Peyer's patch (tissue), 4 donors: ENCODE measurements around the gene GPR139.

Experiments used
- POLR2A ChIP-seq, 2 donors: fragments of 450-650 bp; IDR thresholded peaks; one replicate each; pipeline ENCODE4 v1.5.1; 2017; ENCODE audit warnings: antibody characterized with exemption in 2 of 2, mild to moderate bottlenecking in 2 of 2, moderate library complexity in 2 of 2
- TF ChIP-seq, protein P1 (sequence below), 6 experiments: fragments of 450-650 bp in 4 of 6; fragments of 200-600 bp in 2 of 6; sonication (generic) in 1 of 6; IDR thresholded peaks; one replicate each; pipeline ENCODE4 v1.5.1; 2017 to 2019; ENCODE audit warnings: antibody characterized with exemption in 6 of 6, mild to moderate bottlenecking in 3 of 6, moderate library complexity in 1 of 6

DNA sequence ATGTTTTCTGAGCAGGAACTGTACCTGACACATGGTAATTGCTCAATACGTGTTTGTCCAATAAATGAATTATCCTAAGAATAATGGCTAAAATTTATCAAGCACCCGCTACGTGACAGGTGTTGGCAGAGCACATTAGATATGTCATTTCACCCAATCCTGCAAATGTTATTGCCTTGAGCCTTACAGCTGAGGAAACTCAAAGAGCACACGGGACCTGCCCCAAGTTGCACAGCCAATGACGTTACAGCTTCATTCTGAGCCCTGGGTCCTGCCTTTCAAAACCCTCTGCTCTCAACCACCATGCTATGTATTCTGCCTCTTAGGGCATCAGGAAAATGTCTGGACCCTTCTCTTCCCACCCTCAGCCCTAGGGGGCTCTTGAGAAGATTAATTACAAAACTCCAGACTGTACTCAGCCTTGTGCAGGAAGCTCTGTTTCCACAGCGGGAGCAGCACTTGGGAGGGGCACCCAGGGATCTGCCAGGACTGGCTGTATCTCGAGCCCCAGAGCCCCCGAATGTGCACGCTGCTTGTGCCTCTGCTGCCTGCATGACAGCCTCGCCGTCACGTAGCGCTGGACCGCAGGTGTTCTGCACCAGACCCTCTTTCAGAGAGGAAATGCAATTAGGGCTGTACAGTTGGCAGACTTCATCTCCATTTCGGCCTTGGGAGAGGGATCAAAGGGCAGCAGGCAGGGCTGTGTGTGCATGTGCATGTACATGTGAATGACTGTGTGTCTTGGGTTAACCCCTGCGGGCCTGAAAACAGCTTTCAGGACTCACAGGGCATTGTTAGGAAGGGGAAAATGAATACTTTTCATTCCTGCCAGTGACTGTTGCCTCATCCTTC lies 71.6 kb downstream of the GPR139 start:
- TF ChIP-seq, protein P1, sequence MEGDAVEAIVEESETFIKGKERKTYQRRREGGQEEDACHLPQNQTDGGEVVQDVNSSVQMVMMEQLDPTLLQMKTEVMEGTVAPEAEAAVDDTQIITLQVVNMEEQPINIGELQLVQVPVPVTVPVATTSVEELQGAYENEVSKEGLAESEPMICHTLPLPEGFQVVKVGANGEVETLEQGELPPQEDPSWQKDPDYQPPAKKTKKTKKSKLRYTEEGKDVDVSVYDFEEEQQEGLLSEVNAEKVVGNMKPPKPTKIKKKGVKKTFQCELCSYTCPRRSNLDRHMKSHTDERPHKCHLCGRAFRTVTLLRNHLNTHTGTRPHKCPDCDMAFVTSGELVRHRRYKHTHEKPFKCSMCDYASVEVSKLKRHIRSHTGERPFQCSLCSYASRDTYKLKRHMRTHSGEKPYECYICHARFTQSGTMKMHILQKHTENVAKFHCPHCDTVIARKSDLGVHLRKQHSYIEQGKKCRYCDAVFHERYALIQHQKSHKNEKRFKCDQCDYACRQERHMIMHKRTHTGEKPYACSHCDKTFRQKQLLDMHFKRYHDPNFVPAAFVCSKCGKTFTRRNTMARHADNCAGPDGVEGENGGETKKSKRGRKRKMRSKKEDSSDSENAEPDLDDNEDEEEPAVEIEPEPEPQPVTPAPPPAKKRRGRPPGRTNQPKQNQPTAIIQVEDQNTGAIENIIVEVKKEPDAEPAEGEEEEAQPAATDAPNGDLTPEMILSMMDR (IDR thresholded peaks at IDR 0.05): no peak
- no peak for TF ChIP-seq POLR2A (IDR thresholded peaks at IDR 0.05)
